ENCODE data around the gene NHSL2. TPM values are rescaled to one million over a fixed set of nuclear protein-coding genes. Genes with fewer than 3 reads are reported as not detected.
A peak's percentile ranks its signal among the peaks of the same experiment; 100 is the strongest.

The NHSL2 gene
- polyA plus RNA-seq, 1 of the 3 experiments (the other 2 are of a cell fraction) = 0.61 TPM

DNA sequence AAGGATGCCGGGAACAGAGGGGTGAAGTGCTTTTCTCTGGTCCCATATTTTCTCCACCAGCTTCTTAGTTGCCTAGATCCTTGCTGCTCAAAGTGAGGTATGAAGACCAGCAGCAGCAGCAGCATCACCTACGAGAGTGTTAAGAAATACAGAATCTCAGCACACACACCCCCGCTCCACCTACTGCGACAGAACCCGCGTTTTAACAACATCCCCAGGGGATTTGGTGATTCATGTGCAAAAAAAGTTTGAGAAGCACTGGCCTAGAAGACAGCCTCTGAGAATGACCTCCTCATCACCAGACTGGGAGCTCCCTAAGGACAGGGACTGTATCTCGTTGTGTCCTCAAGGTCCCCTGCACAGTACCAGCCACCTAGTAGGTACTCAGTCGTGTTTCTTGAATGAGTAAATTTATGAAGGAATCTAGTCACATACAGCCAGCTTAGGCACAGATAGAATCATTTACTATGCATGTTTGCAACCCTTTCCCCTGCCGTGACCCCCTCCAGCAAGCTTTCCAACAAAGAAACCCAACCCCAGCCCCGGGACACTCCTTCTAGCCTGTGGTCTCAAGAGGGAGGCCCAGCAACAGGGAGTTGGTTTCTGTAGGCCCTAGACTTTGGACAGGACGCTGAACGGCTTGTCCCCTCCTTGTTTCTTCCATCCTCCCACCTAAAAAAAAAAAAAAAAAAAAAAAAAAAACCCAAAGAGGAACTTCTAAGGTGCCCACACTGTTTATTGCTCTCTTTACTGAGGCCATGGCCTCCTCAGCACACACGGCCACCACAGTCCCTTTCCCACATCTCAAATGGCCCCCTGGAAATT is 199.6 kb downstream of the NHSL2 start:
- CTCF ChIA-PET = interaction anchor here (1.5 to 1.9 kb wide), 2 partner anchors 16 to 91 kb away, joined by 5 read pairs; no protein-coding TSS in a partner anchor
- Histone ChIP-seq H3K9me3 (no peaks in the 10 kb centered on the region), H3K9me2 (no peaks in the 10 kb centered on the region), H4K20me1 (ENCODE audit: insufficient read depth) (no peaks in the 10 kb centered on the region), H3F3A (replicated peaks; ENCODE audit: insufficient read depth) (no peaks in the 10 kb centered on the region), H3K27me3 (ENCODE audit: insufficient read depth) (no peaks in the 10 kb centered on the region; the same call in 1 of the 2 replicates), H3K4me3 (ENCODE audit: low read depth in 2 of 2, low read length in 1 of 2) (no peak overlapping the region), H3K27ac (ENCODE audit: low read depth in 2 of 2, low read length in 1 of 2) (no peak overlapping the region), H3K4me2 (no peak overlapping the region), H3K4me1 (ENCODE audit: control insufficient read depth in 1 of 2, insufficient read depth in 2 of 2, low read depth in 1 of 2, low read length in 1 of 2) (peaks cover 0 to 25% of the 10 kb centered on the region in 2 experiments; a peak in 2 of 4 replicates), H3K36me3 (replicated peaks in 1 of 2; ENCODE audit: control insufficient read depth in 1 of 2, insufficient read depth in 2 of 2, low read length in 1 of 2) (no peaks in the 10 kb centered on the region), H2AFZ (ENCODE audit: low read depth) (no peak overlapping the region), H3K9ac (no peak overlapping the region), H3K79me2 (ENCODE audit: insufficient read depth) (no peaks in the 10 kb centered on the region)
- TF ChIP-seq, protein P1, sequence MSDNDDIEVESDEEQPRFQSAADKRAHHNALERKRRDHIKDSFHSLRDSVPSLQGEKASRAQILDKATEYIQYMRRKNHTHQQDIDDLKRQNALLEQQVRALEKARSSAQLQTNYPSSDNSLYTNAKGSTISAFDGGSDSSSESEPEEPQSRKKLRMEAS (IDR thresholded peaks at IDR 0.05; ENCODE audit: low read depth) = no peak
- no peak for TF ChIP-seq TAF1 (IDR thresholded peaks at IDR 0.05; ENCODE audit: borderline replicate concordance, low read depth, low read length)
- no peak for TF ChIP-seq RXRA (IDR thresholded peaks at IDR 0.05; ENCODE audit: borderline replicate concordance, low read depth)
- no peak for TF ChIP-seq ELF1 (IDR thresholded peaks at IDR 0.05)
- no peak for TF ChIP-seq NRF1 (IDR thresholded peaks at IDR 0.05; ENCODE audit: low read depth, low read length)
- TF ChIP-seq MXI1 (IDR thresholded peaks at IDR 0.05; ENCODE audit: low read depth, low read length) = no peak
- no peak for TF ChIP-seq EZH2phosphoT487 (IDR thresholded peaks at IDR 0.05; ENCODE audit: borderline replicate concordance, low read depth)
- TF ChIP-seq, protein P2, sequence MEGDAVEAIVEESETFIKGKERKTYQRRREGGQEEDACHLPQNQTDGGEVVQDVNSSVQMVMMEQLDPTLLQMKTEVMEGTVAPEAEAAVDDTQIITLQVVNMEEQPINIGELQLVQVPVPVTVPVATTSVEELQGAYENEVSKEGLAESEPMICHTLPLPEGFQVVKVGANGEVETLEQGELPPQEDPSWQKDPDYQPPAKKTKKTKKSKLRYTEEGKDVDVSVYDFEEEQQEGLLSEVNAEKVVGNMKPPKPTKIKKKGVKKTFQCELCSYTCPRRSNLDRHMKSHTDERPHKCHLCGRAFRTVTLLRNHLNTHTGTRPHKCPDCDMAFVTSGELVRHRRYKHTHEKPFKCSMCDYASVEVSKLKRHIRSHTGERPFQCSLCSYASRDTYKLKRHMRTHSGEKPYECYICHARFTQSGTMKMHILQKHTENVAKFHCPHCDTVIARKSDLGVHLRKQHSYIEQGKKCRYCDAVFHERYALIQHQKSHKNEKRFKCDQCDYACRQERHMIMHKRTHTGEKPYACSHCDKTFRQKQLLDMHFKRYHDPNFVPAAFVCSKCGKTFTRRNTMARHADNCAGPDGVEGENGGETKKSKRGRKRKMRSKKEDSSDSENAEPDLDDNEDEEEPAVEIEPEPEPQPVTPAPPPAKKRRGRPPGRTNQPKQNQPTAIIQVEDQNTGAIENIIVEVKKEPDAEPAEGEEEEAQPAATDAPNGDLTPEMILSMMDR (IDR thresholded peaks at IDR 0.05) = no peak
- no peak for TF ChIP-seq GABPA (IDR thresholded peaks at IDR 0.05; ENCODE audit: low read depth)
- TF ChIP-seq RAD21 (IDR thresholded peaks at IDR 0.05; ENCODE audit: low read length) = no peak
- TF ChIP-seq RFX5 (IDR thresholded peaks at IDR 0.05; ENCODE audit: low read length) = no peak
- TF ChIP-seq NFIC (IDR thresholded peaks at IDR 0.05; ENCODE audit: borderline replicate concordance) = no peak
- 76% methylated on average over 13 of the region's 13 CpGs for WGBS (ENCODE audit: low lambda C conversion rate)
- POLR2A ChIA-PET = no interaction called here
- DNase-seq = no peak

DNA sequence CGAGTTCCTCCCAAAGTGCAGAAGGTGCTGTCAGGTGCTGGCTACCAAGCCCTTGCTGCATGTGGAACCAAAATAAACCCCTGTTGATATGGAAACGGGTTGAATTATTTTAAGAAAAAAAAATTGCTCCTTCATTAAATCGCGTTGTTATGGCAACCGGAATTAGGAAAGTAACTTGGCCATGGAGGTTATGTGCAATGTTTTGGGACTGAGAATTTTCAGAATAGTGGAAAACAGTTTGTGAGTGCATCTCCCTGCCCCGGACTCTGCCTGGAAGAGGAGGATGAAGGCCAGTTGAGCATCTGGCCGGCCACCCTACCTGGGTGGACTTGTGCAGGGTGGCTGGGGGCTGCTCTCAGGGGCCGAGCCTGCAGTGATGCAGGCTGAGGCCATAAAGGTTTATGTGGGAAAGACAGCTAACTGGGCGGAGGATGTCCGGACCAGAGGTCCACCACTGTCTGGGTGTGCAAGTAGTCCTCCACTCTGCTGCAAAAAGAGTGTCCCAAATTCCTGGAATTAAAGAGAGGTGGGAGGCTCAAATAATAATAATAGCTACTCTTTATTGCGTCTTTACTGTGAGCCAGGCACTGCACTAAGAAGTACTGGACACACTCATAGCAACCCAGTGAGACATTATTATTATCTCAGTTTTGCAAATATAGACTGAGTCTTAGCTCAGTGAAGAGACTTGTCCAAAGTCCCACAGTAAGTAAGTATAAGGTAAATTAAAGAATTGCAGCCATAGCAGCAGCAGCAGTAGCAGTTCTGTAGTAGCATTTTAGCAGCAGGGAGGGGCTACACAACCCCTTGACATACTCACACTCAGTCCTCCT is 200.4 kb downstream of the NHSL2 start:
- no peaks in the 10 kb centered on the region for H3F3A ChIP-seq (replicated peaks; ENCODE audit: insufficient read depth)
- no peaks in the 10 kb centered on the region for H3K36me3 ChIP-seq (replicated peaks in 1 of 2; ENCODE audit: control insufficient read depth in 1 of 2, insufficient read depth in 2 of 2, low read length in 1 of 2)
- H4K20me1 ChIP-seq (ENCODE audit: insufficient read depth) = no peaks in the 10 kb centered on the region
- POLR2A ChIA-PET = no interaction called here
- no peak overlapping the region for H3K4me2 ChIP-seq
- TF ChIP-seq NFIC (IDR thresholded peaks at IDR 0.05; ENCODE audit: borderline replicate concordance) (no peak), FOXJ3 (CRISPR knock-in tag; IDR thresholded peaks at IDR 0.05) (no peak), RXRA (IDR thresholded peaks at IDR 0.05; ENCODE audit: borderline replicate concordance, low read depth) (no peak)
- DNase-seq = no peak
- CTCF ChIA-PET = interaction anchor here (1.0 kb wide), 1 partner anchor 14 kb away, joined by 3 read pairs; no protein-coding TSS in a partner anchor
- no peaks in the 10 kb centered on the region for H3K79me2 ChIP-seq (ENCODE audit: insufficient read depth)
- no peaks in the 10 kb centered on the region for H3K9me2 ChIP-seq
- no peaks in the 10 kb centered on the region; the same call in 1 of the 2 replicates for H3K27me3 ChIP-seq (ENCODE audit: insufficient read depth)
- WGBS (ENCODE audit: low lambda C conversion rate) = 64% methylated on average over 9 of the region's 11 CpGs
- H2AFZ ChIP-seq (ENCODE audit: low read depth) = no peak overlapping the region
- H3K9ac ChIP-seq = no peak overlapping the region
- H3K27ac ChIP-seq (ENCODE audit: low read depth in 2 of 2, low read length in 1 of 2) = peak overlapping the region in 1 of 2 experiments; percentile 41; a peak in 1 of 4 replicates
- no peak overlapping the region for H3K4me3 ChIP-seq (ENCODE audit: low read depth in 2 of 2, low read length in 1 of 2)
- no peaks in the 10 kb centered on the region for H3K9me3 ChIP-seq
- H3K4me1 ChIP-seq (ENCODE audit: control insufficient read depth in 1 of 2, insufficient read depth in 2 of 2, low read depth in 1 of 2, low read length in 1 of 2) = peaks cover 0 to 32% of the 10 kb centered on the region in 2 experiments; a peak in 2 of 4 replicates
